T-helper 1 cell treated with Interleukin-12 subunit alpha and Interleukin-12 subunit beta and Interleukin-4 antibody, amounts not matched to agents 30 μg/mL and 1 μg/mL, for 36 hours (primary cell): ENCODE results near the gene TXN2.
A peak's percentile ranks its signal among the peaks of the same experiment; 100 is the strongest.
"Not testable (repeated sequence)": the region's sequence is repeated elsewhere in the genome, so short reads cannot be mapped to it uniquely, and the experiment has no call there.

Source experiments
- H3K27ac Mint-ChIP-seq: one replicate; pipeline ENCODE4 v1.8.0; 2021; ENCODE audit warnings: mild to moderate bottlenecking, mixed read lengths
- H3K27me3 Mint-ChIP-seq: one replicate; pipeline ENCODE4 v1.8.0; 2021; ENCODE audit warnings: low read depth, mixed read lengths
- H3K36me3 Mint-ChIP-seq: one replicate; pipeline ENCODE4 v1.8.0; 2021; ENCODE audit warnings: low read depth, mixed read lengths
- H3K4me1 Mint-ChIP-seq: one replicate; pipeline ENCODE4 v1.8.0; 2021; ENCODE audit warnings: low read depth, mixed read lengths
- H3K4me3 Mint-ChIP-seq: one replicate; pipeline ENCODE4 v1.8.0; 2021; ENCODE audit warnings: mild to moderate bottlenecking, moderate library complexity, mixed read lengths
- H3K9me3 Mint-ChIP-seq: one replicate; pipeline ENCODE4 v1.8.0; 2021; ENCODE audit warnings: mixed read lengths

TXN2 gene, protein sequence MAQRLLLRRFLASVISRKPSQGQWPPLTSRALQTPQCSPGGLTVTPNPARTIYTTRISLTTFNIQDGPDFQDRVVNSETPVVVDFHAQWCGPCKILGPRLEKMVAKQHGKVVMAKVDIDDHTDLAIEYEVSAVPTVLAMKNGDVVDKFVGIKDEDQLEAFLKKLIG

DNA sequence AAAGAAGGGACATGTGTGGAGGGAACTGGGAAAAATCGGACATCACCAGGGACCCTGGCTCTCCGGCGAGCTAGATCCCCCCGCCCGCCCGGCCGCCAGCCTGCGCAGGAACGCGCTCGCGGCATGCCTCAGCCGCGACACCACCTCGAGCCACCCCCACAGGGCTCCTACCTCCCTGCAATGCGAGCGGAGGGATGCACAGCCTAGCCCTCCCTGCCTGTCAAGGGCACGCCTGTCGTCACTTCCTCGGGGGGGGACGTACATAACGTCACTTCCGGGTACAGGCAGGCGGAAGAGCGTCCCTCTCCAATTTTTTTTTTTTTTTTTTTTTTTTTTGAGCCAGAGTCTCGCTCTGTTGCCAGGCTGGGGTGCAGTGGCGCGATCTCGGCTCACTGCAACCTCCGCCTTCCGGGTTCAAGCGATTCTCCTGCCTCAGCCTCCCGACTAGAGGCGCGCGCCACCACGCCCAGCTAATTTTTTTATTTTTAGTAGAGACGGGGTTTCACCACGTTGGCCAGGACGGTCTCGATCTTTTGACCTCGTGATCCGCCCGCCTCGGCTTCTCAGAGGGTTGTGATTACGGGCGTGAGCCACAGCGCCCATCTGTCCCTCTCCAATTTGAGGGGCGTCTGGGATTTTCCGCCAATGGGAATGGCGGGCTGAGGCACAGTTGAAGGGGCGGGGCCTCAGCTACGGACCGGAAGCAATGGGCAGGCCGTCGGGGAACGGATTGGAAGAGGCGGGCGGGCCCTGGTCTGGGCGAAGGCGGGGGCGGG, at the start of gene TXN2:
TXN2 (minus strand) TSS at position 248 of the 776 bp plus-strand sequence. CDS start 803 bp downstream, outside the sequence.
- Mint-ChIP-seq H3K27me3 (no peaks in the 10 kb centered on the region), H3K36me3 (peaks cover 8% of the 10 kb centered on the region), H3K27ac (peak within 1 kb of the TSS; percentile 97), H3K4me3 (peak within 1 kb of the TSS; percentile 99), H3K9me3 (no peaks in the 10 kb centered on the region), H3K4me1 (peaks cover 12% of the 10 kb centered on the region)

DNA sequence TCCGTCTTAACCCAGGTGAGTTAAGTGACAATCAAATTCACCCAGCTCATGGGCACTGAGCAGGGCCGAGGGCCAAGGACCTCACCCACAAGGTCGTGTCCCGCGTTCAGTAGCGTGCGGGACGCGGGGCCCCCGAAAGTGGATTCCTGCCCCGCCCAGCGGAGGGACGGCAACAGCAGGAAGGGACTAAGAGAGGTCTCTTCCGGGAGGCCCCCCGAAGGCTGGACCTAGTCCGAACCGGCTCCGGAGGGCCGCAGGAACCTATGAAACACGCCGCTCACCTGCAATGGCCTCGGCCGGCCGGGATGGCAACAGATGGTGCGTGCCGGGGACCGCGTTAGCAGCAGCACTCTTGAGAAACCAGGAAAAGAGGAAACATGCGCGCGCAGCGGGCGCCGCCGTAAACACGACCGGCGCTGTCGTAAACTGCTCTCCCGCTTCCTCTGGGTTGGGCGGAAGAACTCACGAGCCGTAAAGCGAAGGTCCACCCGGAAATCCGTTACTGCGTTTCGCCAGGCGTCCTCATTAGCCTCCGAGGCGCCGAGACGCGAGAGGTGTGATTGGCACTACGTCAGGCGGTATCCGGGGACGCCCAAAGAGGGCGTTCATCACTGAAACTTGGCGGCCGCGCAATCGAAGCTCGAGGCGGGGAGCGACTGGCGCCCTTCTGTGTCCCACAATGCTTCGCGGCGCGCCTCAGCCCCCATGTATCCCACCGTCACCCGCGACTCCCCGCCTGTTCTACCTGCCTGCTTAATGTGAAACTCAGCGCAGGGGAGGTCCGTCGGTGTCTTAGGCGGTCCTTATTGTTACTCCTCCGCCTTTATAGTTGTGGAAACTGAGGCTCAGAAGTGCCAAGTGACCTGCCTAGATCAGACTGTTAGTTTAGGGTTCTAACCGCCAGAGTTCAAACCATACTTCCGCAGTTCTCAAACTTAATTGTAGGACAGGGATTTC, 47.6 kb upstream of the TXN2 start, which contains the start of gene EIF3D:
EIF3D (minus strand) TSS at position 372 of the 957 bp plus-strand sequence. CDS start 3,045 bp downstream, outside the sequence.
- peak within 1 kb of the TSS; percentile 88 for H3K4me3 Mint-ChIP-seq
- no peaks in the 10 kb centered on the region for H3K9me3 Mint-ChIP-seq
- peaks cover 23% of the 10 kb centered on the region for H3K4me1 Mint-ChIP-seq
- peaks cover 27% of the 10 kb centered on the region for H3K36me3 Mint-ChIP-seq
- H3K27me3 Mint-ChIP-seq: no peaks in the 10 kb centered on the region
- peak within 1 kb of the TSS; percentile 98 for H3K27ac Mint-ChIP-seq

DNA sequence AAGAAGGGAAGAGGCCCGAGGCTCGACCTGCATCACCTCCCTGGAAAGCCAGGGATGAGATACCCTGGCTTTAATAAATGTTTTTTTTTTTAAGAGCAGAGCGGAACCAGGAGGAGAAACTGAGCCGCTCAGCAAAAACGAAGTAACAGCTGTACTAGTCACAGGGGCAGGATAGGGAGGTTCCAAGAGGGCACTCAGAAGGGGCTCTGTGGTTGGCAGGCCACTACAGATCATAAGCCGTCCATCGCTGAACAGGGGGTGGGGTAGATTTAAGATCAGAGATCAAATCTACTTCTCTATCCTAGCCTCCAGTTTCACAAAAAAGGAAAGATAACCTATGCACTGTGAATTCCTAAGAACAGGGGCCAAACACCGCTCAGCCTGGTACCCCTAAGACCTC, 46.9 kb upstream of the TXN2 start:
- Mint-ChIP-seq H3K9me3 (no peaks in the 10 kb centered on the region), H3K27me3 (no peaks in the 10 kb centered on the region), H3K36me3 (peaks cover 33% of the 10 kb centered on the region), H3K4me1 (peaks cover 23% of the 10 kb centered on the region), H3K4me3 (peak overlapping the region; percentile 88), H3K27ac (peak overlapping the region; percentile 98)

DNA sequence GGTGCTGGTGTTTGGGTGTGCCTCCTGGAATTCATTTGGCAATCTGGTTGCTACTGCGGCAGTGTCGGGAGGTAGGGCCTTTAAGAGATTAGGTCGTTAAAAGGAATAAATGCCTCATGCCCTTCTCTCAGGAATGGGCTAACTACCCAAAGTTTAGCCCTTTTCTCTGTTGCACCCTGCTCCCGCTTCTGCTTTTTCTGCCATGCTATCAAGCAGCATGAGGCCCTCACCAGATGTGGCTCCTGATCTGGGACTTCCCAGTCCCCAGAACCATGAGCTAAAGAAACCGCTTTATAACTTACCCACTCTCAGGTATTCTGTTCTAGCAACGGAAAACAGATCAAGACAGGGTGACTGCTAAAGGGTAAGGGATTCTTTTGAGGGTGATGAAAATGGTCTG, 41.2 kb upstream of the TXN2 start:
- H3K27ac Mint-ChIP-seq: no peak overlapping the region
- H3K4me1 Mint-ChIP-seq: peaks cover 19% of the 10 kb centered on the region
- no peak overlapping the region for H3K4me3 Mint-ChIP-seq
- peaks cover 68% of the 10 kb centered on the region for H3K36me3 Mint-ChIP-seq
- H3K9me3 Mint-ChIP-seq: no peaks in the 10 kb centered on the region
- no peaks in the 10 kb centered on the region for H3K27me3 Mint-ChIP-seq

DNA sequence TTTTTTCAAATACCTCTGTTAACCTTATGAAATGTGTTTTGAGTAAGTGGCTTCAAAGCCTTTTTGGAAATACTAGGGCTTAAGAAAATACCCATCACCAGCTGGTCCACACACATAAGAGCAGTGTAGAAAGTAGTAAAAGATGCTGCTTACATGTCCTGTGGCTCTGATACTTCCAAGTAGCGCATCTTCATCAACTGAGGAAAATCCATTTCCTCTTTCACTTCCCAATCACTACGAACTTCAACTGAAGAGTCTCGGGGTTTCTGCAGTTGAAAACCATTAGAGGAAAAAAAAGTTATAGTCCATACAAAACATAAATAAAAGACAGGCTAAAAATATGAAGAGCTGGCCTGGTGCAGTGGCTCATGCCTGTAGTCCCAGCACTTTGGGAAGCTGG, 39.0 kb upstream of the TXN2 start:
- H3K36me3 Mint-ChIP-seq: peaks cover 69% of the 10 kb centered on the region
- H3K4me3 Mint-ChIP-seq: no peak overlapping the region
- H3K27ac Mint-ChIP-seq: no peak overlapping the region
- no peaks in the 10 kb centered on the region for H3K9me3 Mint-ChIP-seq
- H3K4me1 Mint-ChIP-seq: peaks cover 7% of the 10 kb centered on the region
- H3K27me3 Mint-ChIP-seq: no peaks in the 10 kb centered on the region

DNA sequence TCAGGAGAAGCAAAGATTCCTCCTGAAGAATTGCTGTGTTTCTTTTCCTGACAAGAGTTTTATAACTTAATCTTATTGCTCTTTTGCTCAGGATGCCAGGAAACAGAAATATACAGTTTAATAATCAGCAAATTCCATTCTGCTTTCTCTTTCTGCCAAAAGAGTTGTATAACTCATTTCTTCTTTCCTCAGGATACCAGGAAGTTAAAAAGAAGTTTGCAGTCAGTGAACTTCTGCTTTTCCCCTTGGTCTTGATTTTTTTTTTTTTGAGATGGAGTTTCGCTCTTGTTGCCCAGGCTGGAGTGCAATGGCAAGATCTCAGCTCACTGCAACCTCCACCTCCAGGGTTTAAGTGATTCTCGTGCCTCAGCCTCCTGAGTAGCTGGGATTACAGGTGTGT, 38.5 kb upstream of the TXN2 start:
- not testable (repeated sequence) for H3K4me3 Mint-ChIP-seq, H3K27me3 Mint-ChIP-seq, H3K9me3 Mint-ChIP-seq, H3K4me1 Mint-ChIP-seq, H3K27ac Mint-ChIP-seq
- H3K36me3 Mint-ChIP-seq: peaks cover 68% of the 10 kb centered on the region

DNA sequence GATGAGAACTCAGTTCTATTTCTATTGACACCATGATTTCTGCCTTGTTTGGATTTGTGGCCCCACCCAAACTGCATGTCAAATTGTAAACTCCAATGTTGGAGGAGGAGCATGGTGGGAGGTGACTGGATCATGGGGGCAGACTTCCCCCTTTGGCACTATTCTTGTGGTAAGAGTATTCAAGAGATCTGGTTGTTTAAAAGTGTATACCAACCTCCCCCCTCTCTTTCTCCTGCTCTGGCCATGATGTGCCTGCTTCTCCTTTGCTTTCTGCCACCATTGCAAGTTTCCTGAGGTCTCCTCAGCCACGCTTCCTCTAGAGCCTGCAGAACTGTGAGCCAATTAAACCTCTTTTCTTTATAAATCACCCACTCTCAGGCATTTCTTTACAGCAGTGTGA, 33.3 kb upstream of the TXN2 start:
- no peak overlapping the region for H3K27ac Mint-ChIP-seq
- H3K9me3 Mint-ChIP-seq: no peaks in the 10 kb centered on the region
- peaks cover 7% of the 10 kb centered on the region for H3K4me1 Mint-ChIP-seq
- peaks cover 67% of the 10 kb centered on the region for H3K36me3 Mint-ChIP-seq
- no peak overlapping the region for H3K4me3 Mint-ChIP-seq
- no peaks in the 10 kb centered on the region for H3K27me3 Mint-ChIP-seq

DNA sequence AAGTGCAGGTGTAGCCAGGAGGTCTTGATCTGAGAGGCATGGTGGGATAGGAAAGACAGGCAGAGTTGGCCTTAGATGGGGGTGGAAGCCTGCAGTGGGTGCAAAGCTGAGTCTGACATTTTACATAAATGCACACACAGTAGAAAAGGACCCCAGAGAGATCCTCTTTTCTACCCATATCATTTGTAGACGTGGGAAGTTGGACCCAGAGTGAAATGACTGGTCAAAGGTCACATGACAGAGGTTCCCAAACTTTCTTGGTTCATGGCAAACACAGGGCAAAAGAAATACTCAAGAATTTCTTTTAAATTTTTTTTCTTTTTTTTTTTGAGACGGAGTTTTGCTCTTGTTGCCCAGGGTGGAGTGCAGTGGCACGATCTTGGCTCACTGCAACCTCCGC, 31.6 kb upstream of the TXN2 start:
- H3K36me3 Mint-ChIP-seq: peaks cover 55% of the 10 kb centered on the region
- no peaks in the 10 kb centered on the region for H3K27me3 Mint-ChIP-seq
- no peak overlapping the region for H3K27ac Mint-ChIP-seq
- no peak overlapping the region for H3K4me3 Mint-ChIP-seq
- no peaks in the 10 kb centered on the region for H3K9me3 Mint-ChIP-seq
- peaks cover 7% of the 10 kb centered on the region for H3K4me1 Mint-ChIP-seq

DNA sequence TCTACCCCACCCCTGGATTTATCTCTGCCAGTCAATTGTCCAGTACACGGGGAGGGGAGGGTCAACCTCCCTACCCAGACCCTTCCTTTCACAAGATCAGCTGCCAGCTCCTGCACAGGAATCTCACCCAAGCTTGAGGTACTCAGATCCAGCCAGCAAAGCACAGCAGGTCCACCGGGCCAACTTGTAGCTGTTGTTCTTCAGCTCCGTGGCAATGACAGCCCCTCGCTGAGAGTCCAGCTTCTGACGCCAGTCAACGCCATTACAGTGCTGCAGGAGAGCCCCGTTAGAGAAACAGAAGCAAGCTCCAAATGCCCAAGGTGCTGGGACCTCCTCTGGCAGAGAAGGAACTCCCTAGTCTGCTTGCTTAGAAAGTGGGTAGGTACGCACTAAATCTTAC, 30.9 kb upstream of the TXN2 start:
- no peak overlapping the region for H3K4me3 Mint-ChIP-seq
- no peaks in the 10 kb centered on the region for H3K9me3 Mint-ChIP-seq
- no peaks in the 10 kb centered on the region for H3K27me3 Mint-ChIP-seq
- no peak overlapping the region for H3K27ac Mint-ChIP-seq
- H3K36me3 Mint-ChIP-seq: peaks cover 54% of the 10 kb centered on the region
- H3K4me1 Mint-ChIP-seq: peaks cover 11% of the 10 kb centered on the region

DNA sequence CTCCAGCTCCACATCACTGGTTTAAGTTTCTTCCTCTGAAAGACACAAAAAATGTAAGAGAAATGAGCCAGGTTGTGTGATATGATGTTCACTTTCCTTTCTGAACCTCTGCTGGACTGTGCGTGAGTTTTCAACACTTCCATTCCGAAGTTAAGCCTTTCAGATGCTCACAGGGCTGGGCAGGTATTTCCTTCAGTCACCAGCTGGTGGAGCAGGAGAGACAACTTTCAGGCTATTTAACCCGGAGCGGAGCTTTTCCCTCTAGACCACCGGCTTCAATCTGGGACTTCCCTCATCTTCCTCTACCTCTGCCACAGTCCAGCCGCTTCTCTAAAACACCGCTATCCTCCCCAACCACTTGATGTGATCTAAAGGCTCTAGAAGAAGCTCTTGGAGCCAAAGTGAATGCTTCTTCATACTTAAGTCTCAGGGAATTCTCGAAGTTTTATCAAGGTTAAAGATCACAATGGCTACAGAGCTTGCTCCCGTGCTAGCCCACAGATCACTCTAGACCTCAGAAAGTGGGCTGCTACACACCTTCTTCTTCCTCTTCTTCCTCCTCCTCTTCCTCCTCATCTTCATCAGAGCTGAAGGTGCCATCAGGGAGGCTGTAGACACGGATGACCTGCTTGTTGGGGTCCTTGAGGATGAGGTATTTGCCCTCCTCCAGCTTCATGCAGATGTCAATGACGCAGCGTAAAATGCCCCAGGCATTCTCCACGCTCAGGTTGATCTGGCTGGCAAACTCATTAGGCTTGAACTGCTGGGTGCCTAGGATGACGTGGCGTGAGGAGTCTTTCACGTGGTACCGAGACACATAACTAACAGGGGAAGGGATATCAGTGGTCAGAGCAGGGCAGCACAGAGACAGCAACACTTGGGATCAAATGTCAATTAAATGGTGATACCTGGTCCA, 29.8 kb upstream of the TXN2 start:
- H3K27ac Mint-ChIP-seq: no peak overlapping the region
- no peak overlapping the region for H3K4me3 Mint-ChIP-seq
- H3K27me3 Mint-ChIP-seq: no peaks in the 10 kb centered on the region
- peaks cover 12% of the 10 kb centered on the region for H3K4me1 Mint-ChIP-seq
- H3K9me3 Mint-ChIP-seq: no peaks in the 10 kb centered on the region
- H3K36me3 Mint-ChIP-seq: peaks cover 44% of the 10 kb centered on the region

DNA sequence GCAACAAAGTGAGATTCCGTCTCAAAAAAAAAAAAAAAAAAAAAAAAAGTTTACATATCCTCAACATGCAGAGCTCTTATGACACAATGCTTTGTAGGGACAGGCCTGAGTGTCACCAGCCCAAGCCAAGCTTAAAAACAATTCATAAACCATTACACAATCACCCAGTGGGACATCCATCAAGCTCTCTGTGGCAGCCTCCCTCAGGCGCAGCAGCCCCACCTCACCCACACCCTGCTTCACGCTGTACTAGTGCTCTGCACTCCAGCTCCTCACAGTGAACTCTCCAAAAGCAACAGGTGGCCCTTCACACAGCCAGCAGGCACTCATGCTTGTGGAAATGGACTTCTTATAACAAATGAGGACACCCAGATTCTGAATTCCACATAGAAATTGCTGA, 28.9 kb upstream of the TXN2 start:
- Mint-ChIP-seq H3K4me3 (no peak overlapping the region), H3K4me1 (peaks cover 12% of the 10 kb centered on the region), H3K36me3 (peaks cover 36% of the 10 kb centered on the region)

DNA sequence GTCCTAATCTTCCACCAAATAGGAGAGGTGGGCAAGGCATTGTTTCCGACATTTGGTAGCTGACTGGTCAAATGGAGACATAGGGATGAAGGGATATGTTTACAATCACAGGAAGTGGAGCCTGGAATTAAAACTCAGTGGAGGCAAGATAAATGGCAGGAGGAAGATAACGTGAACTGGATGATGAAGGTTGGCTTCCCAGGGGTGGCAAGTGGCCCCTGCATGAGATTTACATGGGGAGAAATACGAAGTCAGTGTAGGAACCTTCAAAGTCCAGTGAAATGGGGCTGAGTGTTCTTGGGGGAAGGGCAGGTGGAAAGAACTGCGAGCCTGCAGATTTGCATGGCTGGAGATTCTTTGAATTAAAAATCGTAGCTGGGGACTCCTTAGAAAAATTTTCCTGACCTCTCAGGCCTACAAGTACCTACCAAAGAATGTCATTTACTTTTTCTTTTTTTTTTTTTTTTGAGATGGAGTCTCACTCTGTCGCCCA, 26.1 kb upstream of the TXN2 start:
- Mint-ChIP-seq H3K9me3 (no peaks in the 10 kb centered on the region), H3K4me1 (peaks cover 13% of the 10 kb centered on the region), H3K36me3 (peaks cover 18% of the 10 kb centered on the region), H3K27me3 (no peaks in the 10 kb centered on the region), H3K27ac (no peak overlapping the region), H3K4me3 (peak overlapping the region; percentile 47)

More for the DNA sequence above, 28.9 kb upstream of the TXN2 start:
- no peaks in the 10 kb centered on the region for H3K27me3 Mint-ChIP-seq
- no peaks in the 10 kb centered on the region for H3K9me3 Mint-ChIP-seq
- no peak overlapping the region for H3K27ac Mint-ChIP-seq

DNA sequence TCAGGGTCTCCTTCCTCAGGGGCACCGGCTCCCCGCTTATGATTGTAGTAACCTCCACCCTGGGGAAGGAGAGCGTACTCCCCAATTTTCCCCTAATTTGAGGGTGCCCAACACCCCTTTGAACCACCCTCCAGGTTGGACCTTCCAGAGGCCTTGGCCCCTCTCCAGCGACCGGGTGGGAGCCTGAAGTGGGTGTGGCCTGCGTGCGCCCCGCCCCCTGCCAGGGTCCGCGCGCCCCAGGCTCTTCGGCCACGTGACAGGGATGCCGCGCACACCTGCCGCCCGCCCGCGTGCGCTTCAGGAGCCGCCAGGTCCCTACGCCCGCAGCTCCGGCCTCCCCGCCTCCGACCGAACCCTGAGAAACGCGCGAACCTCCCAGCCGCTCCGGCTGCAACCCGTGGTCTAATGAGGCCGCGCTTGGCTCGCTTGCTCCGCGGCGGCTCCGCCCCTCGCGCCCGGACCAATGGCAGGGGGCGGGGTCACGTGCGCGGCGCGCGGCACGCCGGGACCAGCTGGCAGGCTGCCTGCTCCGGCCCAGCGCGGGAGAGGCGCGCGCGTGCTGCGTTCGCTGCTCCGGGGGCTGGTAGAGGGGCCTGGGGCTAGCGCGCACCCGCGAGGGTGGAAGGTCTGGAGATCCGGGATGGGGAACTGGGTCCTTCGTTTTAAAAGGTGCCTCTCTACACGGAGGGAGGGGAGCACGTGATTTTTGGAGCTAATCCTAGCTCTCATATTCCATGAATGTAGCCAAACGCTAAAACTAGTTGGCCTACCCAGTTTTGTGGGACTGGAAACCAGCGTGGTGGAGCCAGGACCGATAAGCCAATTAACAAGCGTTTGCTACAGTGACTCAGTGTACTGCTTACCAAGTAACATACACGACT, 25.4 kb upstream of the TXN2 start, which contains the start of gene FOXRED2:
FOXRED2 (minus strand) TSS at position 404 of the 881 bp plus-strand sequence. CDS start 618 bp downstream, outside the sequence.
- Mint-ChIP-seq H3K4me3 (peak within 1 kb of the TSS; percentile 53), H3K9me3 (no peaks in the 10 kb centered on the region), H3K27ac (no peak within 1 kb of the TSS), H3K4me1 (peaks cover 13% of the 10 kb centered on the region), H3K27me3 (no peaks in the 10 kb centered on the region), H3K36me3 (peaks cover 12% of the 10 kb centered on the region)
